GM12878 (cell line): ENCODE data around the gene GNGT1. TPM values are rescaled to one million over a fixed set of nuclear protein-coding genes. Genes with fewer than 3 reads are reported as not detected.

Experiments
- ATAC-seq: fragments of 200-7000 bp; cut with Tn5 transposase; 3 replicates; pipeline ENCODE4 v1.9.1; 2020; ENCODE audit warnings: mild to moderate bottlenecking, moderate library complexity
- BruUV-seq: library from RNA; stranded (reverse); fragments of 400-500 nt; replicated peaks from 2 replicates; lab custom pipeline; 2021; lab: Mats Ljungman, UMichigan
- CTCF ChIA-PET: fragments of 300-600 bp; sonication (Branson Sonifier 250); formaldehyde crosslinking; extraction: SDS; loops from one replicate; lab custom pipeline; 2021; ENCODE audit warnings: inconsistent platforms; lab: Yijun Ruan, JAX
- POLR2A ChIA-PET: fragments of 350-600 bp; formaldehyde crosslinking; extraction: SDS; loops from one replicate; lab custom pipeline; 2021; ENCODE audit warnings: inconsistent platforms; lab: Charles Lee
- RAD21 ChIA-PET: fragments of 300-600 bp; sonication (Branson Sonifier 250); formaldehyde crosslinking; loops from one replicate; lab custom pipeline; 2023; ENCODE audit warnings: antibody characterized with exemption; ENCODE audit not compliant: unreplicated experiment; lab: Charles Lee
- SMC1A ChIA-PET: fragments of 300-600 bp; sonication (Branson Sonifier 250); formaldehyde crosslinking; loops from one replicate; lab custom pipeline; 2023; ENCODE audit not compliant: unreplicated experiment, uncharacterized antibody; lab: Charles Lee
- DNase-seq: peaks from one replicate; pipeline ENCODE4 v3.0.0-alpha.2; 2011; ENCODE audit warnings: low read depth, low spot score
- FAIRE-seq: peaks from 3 replicates; lab custom pipeline; 2011; peaks lifted over from hg19 to GRCh38; lab: Jason Lieb, UNC
- H2AFZ ChIP-seq: 2 replicates; pipeline ENCODE4 v1.6.0; 2011; ENCODE audit warnings: low read depth, low read length, control low read depth; ENCODE audit not compliant: control insufficient read depth
- H3K27ac ChIP-seq: 2 replicates; pipeline ENCODE4 v1.5.1; 2011; ENCODE audit warnings: control low read depth; ENCODE audit not compliant: control insufficient read depth, insufficient read depth
- H3K27me3 ChIP-seq, 2 experiments: replicated peaks in 1 of 2; 2 replicates each; pipeline versions ENCODE4 v1.6.0 to v1.6.1; 2011; ENCODE audit warnings: low read length in 1 of 2; ENCODE audit not compliant: control insufficient read depth in 2 of 2, insufficient read depth in 2 of 2
- H3K36me3 ChIP-seq, 2 experiments: 2 replicates each; pipeline ENCODE4 v1.5.1; 2011; ENCODE audit warnings: low read length in 1 of 2; ENCODE audit not compliant: control insufficient read depth in 2 of 2, insufficient read depth in 2 of 2
- H3K4me1 ChIP-seq: 2 replicates; pipeline ENCODE4 v1.6.1; 2011; ENCODE audit warnings: mild to moderate bottlenecking, low read length, moderate library complexity, mixed read lengths; ENCODE audit not compliant: control insufficient read depth, insufficient read depth
- H3K4me2 ChIP-seq: 2 replicates; pipeline ENCODE4 v1.6.0; 2011; ENCODE audit warnings: control low read depth; ENCODE audit not compliant: control insufficient read depth, insufficient read depth
- H3K4me3 ChIP-seq: fragments of 200-600 bp; sonication (generic); 2 replicates; pipeline ENCODE4 v1.5.1; 2016
- H3K79me2 ChIP-seq: 2 replicates; pipeline ENCODE4 v1.6.0; 2011; ENCODE audit warnings: low read length; ENCODE audit not compliant: control insufficient read depth, insufficient read depth
- H3K9ac ChIP-seq: 2 replicates; pipeline ENCODE4 v1.8.0; 2011; ENCODE audit warnings: low read length, control low read depth, mixed read lengths; ENCODE audit not compliant: control insufficient read depth, insufficient read depth
- H3K9me3 ChIP-seq: replicated peaks from 3 replicates; pipeline ENCODE4 v1.5.1; 2011; ENCODE audit warnings: mild to moderate bottlenecking, low read length; ENCODE audit not compliant: control insufficient read depth, insufficient read depth
- H4K20me1 ChIP-seq: 2 replicates; pipeline ENCODE4 v1.6.0; 2011; ENCODE audit not compliant: control insufficient read depth, insufficient read depth
- CTCF ChIP-seq, 3 experiments: IDR thresholded peaks in 2 of 3; conservative IDR thresholded peaks in 1 of 3; 2 replicates each; pipeline ENCODE4 v1.5.1; 2011; ENCODE audit warnings: low read depth in 3 of 3, low read length in 3 of 3, mild to moderate bottlenecking in 3 of 3, control low read depth in 2 of 3, moderate library complexity in 2 of 3, inconsistent platforms in 1 of 3, mixed read lengths in 1 of 3; ENCODE audit not compliant: control insufficient read depth in 2 of 3, insufficient read depth in 1 of 3; ENCODE audit errors: extremely low read depth in 1 of 3
- EZH2 ChIP-seq: IDR thresholded peaks from 2 replicates; pipeline ENCODE4 v1.6.1; 2012; ENCODE audit warnings: low read depth, mild to moderate bottlenecking, control low read depth, inconsistent platforms, low read length, borderline replicate concordance; ENCODE audit not compliant: control insufficient read depth
- IKZF1 ChIP-seq: fragments of 450-650 bp; conservative IDR thresholded peaks from 2 replicates; pipeline ENCODE4 v1.6.1; 2017; ENCODE audit warnings: antibody characterized with exemption, mild to moderate bottlenecking
- POLR2AphosphoS5 ChIP-seq: IDR thresholded peaks from 2 replicates; pipeline ENCODE4 v1.6.1; 2011; ENCODE audit warnings: mild to moderate bottlenecking, low read length, inconsistent platforms
- RAD21 ChIP-seq: IDR thresholded peaks from 2 replicates; pipeline ENCODE4 v1.6.1; 2011; ENCODE audit warnings: mild to moderate bottlenecking, low read depth, low read length, moderate library complexity; ENCODE audit not compliant: insufficient read depth
- TCF12 ChIP-seq: IDR thresholded peaks from 2 replicates; pipeline ENCODE4 v1.6.1; 2011; ENCODE audit warnings: low read depth, mild to moderate bottlenecking, low read length
- WGBS: methylation state at CpG from one replicate; pipeline ENCODE4 v1.1.6; 2016; ENCODE audit warnings: low lambda C conversion rate; ENCODE audit not compliant: insufficient replicate concordance, insufficient coverage; ENCODE audit errors: missing lambda C conversion rate; 5-methylcytosine and 5-hydroxymethylcytosine counted together
- in situ Hi-C: fragments of 300-500 bp; cut with MboI; formaldehyde crosslinking; loops from 9 replicates; pipeline ENCODE4 v1.14.3; 2018; ENCODE audit warnings: mixed read lengths
- intact Hi-C: fragments of 100-400 bp; cut with micrococcal nuclease; formaldehyde crosslinking; loops from one replicate; pipeline ENCODE4 v1.14.2; 2022; ENCODE audit not compliant: unreplicated experiment
- polyA plus RNA-seq, 11 experiments: library from polyadenylated mRNA; depleted of rRNA in 4 of 11; unstranded in 6 of 11; stranded (reverse) in 5 of 11; fragments of >200 nt; fragmentation: Nextera tagmentation in 4 of 11; fragmentation: Illumina TruSeq in 1 of 11; extraction: Ambion mirVana in 4 of 11; extraction: Trizol in 1 of 11; gene quantifications; 1 replicate in 1 of 11; 2 replicates in 10 of 11; pipeline versions ENCODE4 v1.2.1 to v1.2.3, GENCODE V29; 2011 to 2016; ENCODE audit warnings: inconsistent platforms in 2 of 11, missing spikeins in 2 of 11, low read depth in 1 of 11
- total RNA-seq, 4 experiments: library from RNA; depleted of rRNA in 3 of 4; stranded (reverse); fragments of >200 nt in 3 of 4; fragmentation: Illumina TruSeq in 1 of 4; extraction: Trizol in 1 of 4; gene quantifications; 2 replicates each; pipeline versions ENCODE4 v1.2.1 to v1.2.3, GENCODE V29; 2013 to 2021

Gene GNGT1
- total and polyA plus RNA-seq, 10 of the 15 experiments (the other 5 are each of a cell fraction or from before 2014, with no cell fraction given) = not detected

GRCh38 chr7:93921607-93922566, 15.5 kb downstream of the GNGT1 start, which contains the start of gene GNG11:
Gene GNG11 (plus strand): TSS chr7:93921735. CDS start chr7:93922138, 403 bp downstream.
- Histone ChIP-seq H3K36me3 (no peaks in the 10 kb centered on the region), H3K27me3 (no peaks in the 10 kb centered on the region), H4K20me1 (no peaks in the 10 kb centered on the region), H3K4me1 (no peaks in the 10 kb centered on the region), H3K79me2 (no peaks in the 10 kb centered on the region), H3K9me3 (no peaks in the 10 kb centered on the region), H3K27ac (peak within 1 kb of the TSS; percentile 24; the same call in 1 of the 2 replicates), H3K4me3 (peak within 1 kb of the TSS; percentile 61), H2AFZ (peak within 1 kb of the TSS; percentile 84), H3K9ac (peak within 1 kb of the TSS; percentile 48; the same call in 1 of the 2 replicates), H3K4me2 (peak within 1 kb of the TSS; percentile 75)
- ChIA-PET RAD21 (interaction anchor here (0.7 to 1.7 kb wide), 5 partner anchors 12 to 165 kb away, joined by 3 to 12 read pairs (median 3); no protein-coding TSS in a partner anchor), CTCF (interaction anchor here (0.8 to 4.5 kb wide), 7 partner anchors 15 to 514 kb away, joined by 3 to 25 read pairs (median 4); partner anchors contain the start of gene GNGT1), POLR2A (interaction anchor here (0.7 kb wide), 1 partner anchor 251 kb away, joined by 3 read pairs; no protein-coding TSS in a partner anchor), SMC1A (interaction anchor here (0.6 to 3.9 kb wide), 7 partner anchors 8 to 231 kb away, joined by 3 to 22 read pairs (median 3); no protein-coding TSS in a partner anchor)
- BruUV-seq = no TSS peak
- DNase-seq (no peak), ATAC-seq (peak; percentile 84), FAIRE-seq (no peak)
- intact Hi-C loops = loop anchor here (10.0 kb wide), 1 partner anchor 57 kb away; no protein-coding TSS in a partner anchor
- in situ Hi-C loops = no loop called here
- 26% methylated on average over 36 of the region's 39 CpGs for WGBS
- TF ChIP-seq POLR2AphosphoS5 (0 out of 2 replicates have a peak, but pooled peaks have one; percentile 40), RAD21 (no peak), TCF12 (peak; percentile 22; the same call in 1 of the 2 replicates), IKZF1 (peak; percentile 44; the same call in 1 of the 2 replicates), EZH2 (no peak), CTCF (IDR thresholded peaks at IDR 0.05 in 2 of 3, conservative IDR thresholded peaks at IDR 0.05 in 1 of 3; ENCODE audit: control insufficient read depth in 2 of 3, extremely low read depth in 1 of 3, insufficient read depth in 1 of 3, low read depth in 3 of 3, low read length in 3 of 3) (peak in 1 of 3 experiments; percentile 21; a peak in 1 of 6 replicates)
